OCI-LY3 (cell line): ENCODE measurements around the gene S100A13.

ENCODE experiments used
- H2AFZ ChIP-seq: fragments of 200-600, 300-600 bp; shearing (Covaris generic); 2 replicates; pipeline ENCODE4 v1.6.0; 2014; ENCODE audit warnings: antibody characterized with exemption, low read depth, low read length
- H3K27ac ChIP-seq: fragments of 200-600, 300-600 bp; sonication (generic); 2 replicates; pipeline ENCODE4 v1.5.1; 2014; ENCODE audit warnings: mild to moderate bottlenecking, low read length, moderate library complexity, mixed read lengths
- H3K27me3 ChIP-seq: fragments of 200-600, 300-600 bp; sonication (generic); 2 replicates; pipeline ENCODE4 v1.6.1; 2014; ENCODE audit warnings: low read depth, low read length, mixed read lengths
- H3K36me3 ChIP-seq: fragments of 200-600, 300-600 bp; sonication (generic); replicated peaks from 2 replicates; pipeline ENCODE3; 2014; ENCODE audit warnings: low read depth, low read length, mixed read lengths
- H3K4me1 ChIP-seq: fragments of 300-600, 200-600 bp; sonication (generic); 2 replicates; pipeline ENCODE4 v1.6.1; 2014; ENCODE audit warnings: low read length, mixed read lengths
- H3K4me2 ChIP-seq: fragments of 200-600, 300-600 bp; sonication (generic); 2 replicates; pipeline ENCODE4 v1.6.1; 2014; ENCODE audit warnings: low read length, mixed read lengths
- H3K4me3 ChIP-seq: fragments of 300-600, 200-600 bp; sonication (generic); 2 replicates; pipeline ENCODE4 v1.5.1; 2014; ENCODE audit warnings: antibody characterized with exemption, mild to moderate bottlenecking, low read length, moderate library complexity
- H3K79me2 ChIP-seq: fragments of 300-600, 200-600 bp; shearing (Covaris generic); 2 replicates; pipeline ENCODE4 v1.6.1; 2014; ENCODE audit warnings: mild to moderate bottlenecking, low read length, mixed read lengths
- H3K9ac ChIP-seq: fragments of 300-600, 200-600 bp; shearing (Covaris generic); 2 replicates; pipeline ENCODE4 v1.6.0; 2014; ENCODE audit warnings: mild to moderate bottlenecking, low read length, moderate library complexity
- H3K9me3 ChIP-seq: fragments of 200-600, 300-600 bp; shearing (Covaris generic); 2 replicates; pipeline ENCODE4 v1.6.1; 2014; ENCODE audit warnings: low read length, mixed read lengths; ENCODE audit not compliant: insufficient read depth
- H4K20me1 ChIP-seq: fragments of 200-600, 300-600 bp; sonication (generic); 2 replicates; pipeline ENCODE4 v1.6.1; 2016; ENCODE audit warnings: low read length, mixed read lengths; ENCODE audit not compliant: insufficient read depth
- EZH2phosphoT487 ChIP-seq: fragments of 200-600 bp; shearing (Covaris generic); IDR thresholded peaks from 2 replicates; pipeline ENCODE4 v1.6.1; 2018; ENCODE audit warnings: antibody characterized with exemption, mixed run types, low read depth
- TF ChIP-seq, protein P1 (sequence below): fragments of 200-600, 300-600 bp; sonication (generic); IDR thresholded peaks from 2 replicates; pipeline ENCODE4 v1.5.1; 2014; ENCODE audit warnings: antibody characterized with exemption, low read length, low read depth

Gene S100A13

DNA sequence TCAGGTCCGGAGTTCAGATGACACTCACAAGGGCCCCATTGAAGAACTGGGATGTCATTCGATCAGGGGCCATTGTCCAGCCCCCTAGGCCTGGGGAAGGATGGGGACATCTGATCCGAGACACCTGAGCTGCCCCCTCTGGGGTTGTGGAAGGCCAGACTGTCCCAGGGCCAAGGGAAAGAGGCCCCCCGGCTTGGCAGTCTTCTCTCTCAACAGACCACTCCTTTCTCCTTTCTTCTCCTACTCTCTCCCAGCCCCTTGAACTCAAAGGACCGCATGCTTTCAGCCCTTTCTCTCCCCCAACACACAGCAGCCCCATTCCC lies 2.0 kb upstream of the S100A13 start:
- no peaks in the 10 kb centered on the region for H3K9me3 ChIP-seq
- TF ChIP-seq, protein P1, sequence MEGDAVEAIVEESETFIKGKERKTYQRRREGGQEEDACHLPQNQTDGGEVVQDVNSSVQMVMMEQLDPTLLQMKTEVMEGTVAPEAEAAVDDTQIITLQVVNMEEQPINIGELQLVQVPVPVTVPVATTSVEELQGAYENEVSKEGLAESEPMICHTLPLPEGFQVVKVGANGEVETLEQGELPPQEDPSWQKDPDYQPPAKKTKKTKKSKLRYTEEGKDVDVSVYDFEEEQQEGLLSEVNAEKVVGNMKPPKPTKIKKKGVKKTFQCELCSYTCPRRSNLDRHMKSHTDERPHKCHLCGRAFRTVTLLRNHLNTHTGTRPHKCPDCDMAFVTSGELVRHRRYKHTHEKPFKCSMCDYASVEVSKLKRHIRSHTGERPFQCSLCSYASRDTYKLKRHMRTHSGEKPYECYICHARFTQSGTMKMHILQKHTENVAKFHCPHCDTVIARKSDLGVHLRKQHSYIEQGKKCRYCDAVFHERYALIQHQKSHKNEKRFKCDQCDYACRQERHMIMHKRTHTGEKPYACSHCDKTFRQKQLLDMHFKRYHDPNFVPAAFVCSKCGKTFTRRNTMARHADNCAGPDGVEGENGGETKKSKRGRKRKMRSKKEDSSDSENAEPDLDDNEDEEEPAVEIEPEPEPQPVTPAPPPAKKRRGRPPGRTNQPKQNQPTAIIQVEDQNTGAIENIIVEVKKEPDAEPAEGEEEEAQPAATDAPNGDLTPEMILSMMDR = no peak
- no peak for TF ChIP-seq EZH2phosphoT487
- H2AFZ ChIP-seq = no peak overlapping the region
- H3K79me2 ChIP-seq = peaks cover 4% of the 10 kb centered on the region
- H3K4me2 ChIP-seq = no peak overlapping the region
- no peaks in the 10 kb centered on the region for H4K20me1 ChIP-seq
- no peak overlapping the region for H3K4me3 ChIP-seq
- peaks cover 4% of the 10 kb centered on the region for H3K36me3 ChIP-seq
- H3K4me1 ChIP-seq = peaks cover 25% of the 10 kb centered on the region
- H3K27me3 ChIP-seq = no peaks in the 10 kb centered on the region
- H3K27ac ChIP-seq = no peak overlapping the region
- no peak overlapping the region for H3K9ac ChIP-seq

GRCh38 chr1:153628638-153629342 lies 1.5 kb upstream of the S100A13 start:
- no peak overlapping the region for H2AFZ ChIP-seq
- H3K27ac ChIP-seq = no peak overlapping the region
- TF ChIP-seq, protein P1 = no peak
- no peak for TF ChIP-seq EZH2phosphoT487
- no peaks in the 10 kb centered on the region for H3K79me2 ChIP-seq
- H4K20me1 ChIP-seq = no peaks in the 10 kb centered on the region
- peaks cover 4% of the 10 kb centered on the region for H3K36me3 ChIP-seq
- no peaks in the 10 kb centered on the region for H3K9me3 ChIP-seq
- peaks cover 26% of the 10 kb centered on the region for H3K4me1 ChIP-seq
- no peaks in the 10 kb centered on the region for H3K27me3 ChIP-seq
- H3K4me2 ChIP-seq = no peak overlapping the region
- no peak overlapping the region for H3K9ac ChIP-seq
- H3K4me3 ChIP-seq = no peak overlapping the region

DNA sequence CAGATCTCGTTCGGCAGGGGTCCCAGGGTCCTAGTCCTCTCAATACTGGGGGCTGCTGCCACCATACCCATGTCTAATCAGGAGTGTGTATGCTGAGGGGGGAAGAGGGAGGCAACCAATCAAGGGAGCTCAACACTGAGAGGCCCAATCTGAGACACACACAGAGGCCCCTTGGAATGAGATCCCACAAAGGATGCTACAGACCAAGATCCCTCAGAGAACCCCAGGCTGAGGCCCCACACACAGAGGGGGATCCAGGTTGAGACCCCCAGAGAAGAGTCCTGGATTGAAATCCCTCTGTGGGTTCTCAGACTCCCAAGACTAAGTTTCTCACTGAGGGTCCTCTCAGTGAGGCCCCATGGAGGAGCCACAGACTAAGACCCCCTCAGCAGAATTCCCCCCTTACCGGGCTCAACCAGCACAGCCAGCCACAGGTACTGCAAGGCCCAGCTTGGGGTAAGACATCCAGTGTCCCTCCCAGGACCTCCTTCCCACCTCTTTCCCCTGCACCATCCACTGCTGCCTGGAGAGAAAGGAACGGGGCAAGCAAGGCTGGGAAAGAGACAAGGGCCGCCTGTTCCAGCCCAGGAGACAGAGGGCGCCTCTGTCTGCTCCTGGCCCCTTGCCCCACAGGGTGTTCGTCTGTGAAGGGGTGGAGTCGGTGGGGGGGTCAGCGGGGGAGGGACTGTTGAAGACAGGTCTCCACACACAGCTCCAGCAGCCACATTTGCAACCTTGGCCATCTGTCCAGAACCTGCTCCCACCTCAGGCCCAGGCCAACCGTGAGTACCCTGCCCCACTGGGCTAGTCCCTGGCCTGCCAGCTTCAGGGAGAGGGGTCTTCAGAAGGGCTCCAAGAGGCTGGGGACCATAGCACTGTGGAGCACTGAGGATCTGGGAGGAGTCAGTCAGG lies 666 bp upstream of the S100A13 start, which contains the start of gene S100A1:
TSS of gene S100A1 (plus strand) at position 720 of the 912 bp plus-strand sequence. CDS start 2,088 bp downstream, outside the sequence.
- Histone ChIP-seq H3K9ac (peak within 1 kb of the TSS; percentile 69), H2AFZ (peak within 1 kb of the TSS; percentile 49), H3K4me3 (peak within 1 kb of the TSS; percentile 75), H3K36me3 (peaks cover 4% of the 10 kb centered on the region), H4K20me1 (no peaks in the 10 kb centered on the region), H3K27me3 (no peaks in the 10 kb centered on the region), H3K4me2 (peak within 1 kb of the TSS; percentile 81), H3K79me2 (no peaks in the 10 kb centered on the region), H3K4me1 (peaks cover 28% of the 10 kb centered on the region), H3K27ac (peak within 1 kb of the TSS; percentile 5; the same call in 1 of the 2 replicates), H3K9me3 (no peaks in the 10 kb centered on the region)
- no peak for TF ChIP-seq EZH2phosphoT487
- TF ChIP-seq, protein P1 = no peak; the same call in none of the 2 replicates

DNA sequence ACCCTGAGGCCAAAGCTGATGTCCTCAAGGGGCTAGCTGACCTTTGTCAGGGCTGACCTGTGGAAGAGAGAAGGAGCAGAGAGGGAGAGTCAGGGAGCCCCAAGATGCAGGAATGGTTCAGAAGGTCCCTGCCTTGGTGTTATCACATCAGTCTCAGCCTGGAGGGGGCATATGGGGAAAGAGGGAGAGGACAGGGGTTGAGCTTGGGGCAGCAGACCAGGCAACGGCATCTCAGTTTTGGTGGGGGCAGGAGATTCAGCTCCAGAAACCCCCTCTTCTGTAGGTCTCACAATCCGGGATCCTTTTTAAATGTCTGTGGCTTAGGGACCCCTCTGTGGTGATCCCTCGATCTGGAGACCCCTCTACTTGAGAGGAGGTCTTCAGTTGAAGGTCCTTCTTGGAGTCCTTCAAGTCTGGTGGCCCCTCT lies 815 bp downstream of the S100A13 start:
- no peaks in the 10 kb centered on the region for H4K20me1 ChIP-seq
- no peak overlapping the region for H3K27ac ChIP-seq
- H3K4me2 ChIP-seq = peak overlapping the region; percentile 81
- TF ChIP-seq, protein P1 = no peak
- TF ChIP-seq EZH2phosphoT487 = no peak
- H3K4me3 ChIP-seq = peak overlapping the region; percentile 75
- H3K27me3 ChIP-seq = no peaks in the 10 kb centered on the region
- peaks cover 4% of the 10 kb centered on the region for H3K36me3 ChIP-seq
- H3K4me1 ChIP-seq = peaks cover 34% of the 10 kb centered on the region
- H3K9ac ChIP-seq = peak overlapping the region; percentile 69
- H3K79me2 ChIP-seq = no peaks in the 10 kb centered on the region
- no peaks in the 10 kb centered on the region for H3K9me3 ChIP-seq
- H2AFZ ChIP-seq = no peak overlapping the region
